Stimulated activated CD4-positive, alpha-beta T cell treated with anti-CD3 and anti-CD28 coated beads, Interleukin-15, amount 100 ng/mL, for 48 hours (primary cell): ENCODE measurements around the gene SNRPD3.
"Not testable (repeated sequence)": the region's sequence is repeated elsewhere in the genome, so short reads cannot be mapped to it uniquely, and the experiment has no call there.

Source experiments
- DNase-seq, 2 donors: peaks; one replicate each; pipeline ENCODE4 v3.0.0-alpha.2; 2020; ENCODE audit warnings: low read depth in 2 of 2

SNRPD3 gene

DNA sequence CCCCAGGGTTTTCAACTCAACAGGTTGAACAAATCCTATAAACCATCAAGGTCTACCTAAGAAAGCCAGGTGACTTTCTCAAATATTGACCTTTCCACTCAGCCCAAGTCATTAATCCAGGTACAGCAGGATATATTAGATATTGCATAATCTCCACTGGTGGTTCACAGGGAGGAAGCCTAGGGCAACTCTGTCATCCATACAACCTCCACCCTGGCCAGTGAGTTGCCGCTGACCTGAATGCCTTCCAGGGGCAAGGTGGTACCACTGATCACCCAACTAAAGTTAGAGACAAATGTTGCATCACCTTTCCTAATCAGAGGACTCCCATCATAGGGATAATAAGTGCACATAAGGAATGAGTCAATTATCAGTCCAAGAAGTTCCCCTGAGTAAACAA, 23.7 kb upstream of the SNRPD3 start:
- DNase-seq = no peak

DNA sequence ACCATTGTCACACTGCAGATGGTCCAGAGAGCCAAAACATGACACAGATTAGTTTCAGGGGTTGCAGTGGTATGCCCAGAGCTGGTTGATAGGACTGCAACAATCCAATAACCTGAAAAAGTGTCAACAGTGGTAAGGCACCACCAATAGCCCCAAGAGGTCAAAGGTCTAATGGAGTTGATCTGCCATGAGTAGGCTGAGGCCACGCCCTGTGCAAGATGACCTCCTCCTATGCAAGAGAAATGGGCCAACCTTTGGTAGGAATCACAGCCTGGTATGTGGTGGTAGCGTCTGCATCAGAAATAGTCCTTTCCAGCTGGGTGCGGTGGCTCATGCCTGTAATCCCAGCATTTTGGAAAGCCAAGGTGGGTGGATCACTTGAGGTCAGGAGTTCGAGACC, 20.5 kb upstream of the SNRPD3 start:
- DNase-seq = no peak

DNA sequence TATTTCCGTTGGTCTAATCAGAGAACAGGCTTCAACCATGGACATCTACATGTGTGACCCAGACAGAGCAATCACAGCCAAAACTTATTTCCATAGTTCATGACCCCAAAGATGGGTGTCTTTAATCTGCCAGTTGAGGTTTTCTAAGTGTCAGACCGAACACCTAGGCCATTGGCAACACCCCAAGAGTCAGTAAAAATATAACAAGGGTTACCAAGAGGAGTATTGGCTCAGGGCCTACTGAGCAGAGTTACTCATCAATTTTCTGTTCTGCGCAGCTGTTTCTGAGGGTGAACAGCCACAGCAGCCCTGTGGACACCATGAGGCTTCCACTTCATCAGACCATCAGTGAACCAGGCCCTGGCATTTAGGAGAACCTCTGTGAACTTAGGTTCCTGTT, 19.7 kb upstream of the SNRPD3 start:
- DNase-seq = no peak

DNA sequence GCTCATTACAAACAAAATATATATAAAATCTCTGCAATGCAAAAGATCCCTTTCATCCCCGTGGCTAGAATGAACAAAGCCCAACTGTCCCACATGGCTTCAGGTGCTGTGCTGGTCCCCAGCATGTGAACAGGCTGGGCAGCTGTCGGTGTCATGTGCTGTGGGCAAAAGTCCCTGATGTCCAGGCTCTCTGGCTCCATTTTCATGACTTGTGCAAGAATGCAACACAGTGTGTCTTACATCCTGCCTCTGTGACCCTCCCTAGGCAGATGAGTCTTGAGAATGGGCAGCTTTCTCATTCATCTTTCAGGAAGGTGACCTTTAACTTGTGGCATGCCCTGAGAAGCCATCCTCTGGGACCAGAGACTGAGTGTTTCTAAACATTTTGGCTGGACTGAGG, 15.3 kb upstream of the SNRPD3 start:
- no peak for DNase-seq

DNA sequence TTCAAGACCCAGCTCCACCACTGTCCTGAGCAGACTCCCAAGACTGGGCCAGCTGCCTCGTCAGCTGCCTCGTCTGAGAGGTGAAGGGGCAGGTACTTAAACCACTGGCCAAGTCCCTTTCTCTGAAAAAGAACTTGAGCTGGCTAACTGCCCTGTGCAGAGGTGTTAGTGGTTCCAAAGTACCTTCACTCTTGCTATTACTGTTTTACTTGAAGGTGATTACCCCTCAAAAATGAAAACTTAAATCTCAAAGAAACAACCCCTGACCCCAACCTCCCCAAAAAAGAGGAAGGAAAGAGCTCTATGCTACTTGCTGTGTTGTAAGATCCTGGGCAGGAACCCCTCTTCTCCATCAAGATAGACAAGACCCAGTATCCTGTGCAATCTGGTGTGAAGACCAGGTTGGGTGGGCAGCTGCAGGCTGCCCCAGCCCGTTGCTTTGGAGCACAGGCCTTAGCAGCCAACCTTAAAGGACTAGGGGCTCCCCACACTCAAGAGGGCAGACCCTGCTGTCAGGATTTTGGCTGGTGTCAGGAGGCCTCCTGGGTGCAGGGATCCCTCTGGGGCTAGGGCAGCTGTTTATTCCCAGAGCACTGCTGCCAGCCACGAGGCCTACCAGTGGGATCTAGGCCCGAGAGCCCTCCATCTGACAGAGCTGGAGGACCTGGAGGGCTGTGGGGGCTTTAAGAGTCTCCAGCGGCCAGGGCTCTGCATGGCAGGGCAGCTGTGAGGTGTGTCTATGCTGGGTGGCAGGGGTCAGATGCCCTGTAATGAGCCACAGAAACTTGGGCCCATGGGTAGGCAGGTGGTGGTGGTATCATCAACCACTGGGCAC, 13.9 kb upstream of the SNRPD3 start:
- no peak for DNase-seq

DNA sequence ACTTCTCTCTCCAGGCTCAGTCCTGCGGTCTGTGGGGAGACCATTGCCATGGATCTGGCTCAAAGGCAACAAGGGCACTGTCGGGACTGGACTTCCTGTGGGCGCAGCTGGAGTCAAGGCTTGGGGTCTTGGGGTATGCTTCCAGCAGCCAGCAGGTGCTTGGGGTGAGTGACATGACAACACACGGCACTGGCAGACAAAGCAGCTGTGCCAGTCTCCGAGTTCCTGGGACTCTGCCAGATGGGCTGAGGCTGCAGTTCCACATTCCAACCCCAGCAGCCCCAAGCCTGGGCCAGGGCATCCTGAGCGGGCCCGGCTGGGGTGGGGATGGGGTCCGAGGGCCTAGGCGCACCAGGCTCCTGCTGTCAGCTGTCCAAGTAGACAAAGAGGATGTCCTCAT, 13.2 kb upstream of the SNRPD3 start:
- DNase-seq = no peak

DNA sequence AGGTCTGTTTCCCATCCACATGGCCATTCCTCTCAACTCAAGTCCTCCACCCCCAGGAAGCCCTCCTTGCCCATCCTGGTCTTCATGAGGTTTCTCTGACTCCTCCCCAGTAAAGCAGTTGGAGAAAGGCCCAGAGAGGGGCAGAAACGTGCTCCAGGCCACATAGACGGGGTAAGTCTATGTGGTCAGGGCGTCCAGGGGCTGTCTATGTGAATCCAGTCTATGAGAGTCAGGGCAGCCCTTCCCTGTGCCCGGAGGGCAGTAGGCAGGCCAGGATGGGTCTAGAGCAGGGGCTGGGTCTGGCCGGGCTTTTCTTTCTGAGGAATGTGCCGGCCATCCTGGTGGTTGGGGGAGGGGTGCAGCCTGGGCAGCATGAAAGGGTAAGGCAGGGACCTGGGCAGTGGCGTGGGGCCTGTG, 12.6 kb upstream of the SNRPD3 start:
- no peak for DNase-seq

DNA sequence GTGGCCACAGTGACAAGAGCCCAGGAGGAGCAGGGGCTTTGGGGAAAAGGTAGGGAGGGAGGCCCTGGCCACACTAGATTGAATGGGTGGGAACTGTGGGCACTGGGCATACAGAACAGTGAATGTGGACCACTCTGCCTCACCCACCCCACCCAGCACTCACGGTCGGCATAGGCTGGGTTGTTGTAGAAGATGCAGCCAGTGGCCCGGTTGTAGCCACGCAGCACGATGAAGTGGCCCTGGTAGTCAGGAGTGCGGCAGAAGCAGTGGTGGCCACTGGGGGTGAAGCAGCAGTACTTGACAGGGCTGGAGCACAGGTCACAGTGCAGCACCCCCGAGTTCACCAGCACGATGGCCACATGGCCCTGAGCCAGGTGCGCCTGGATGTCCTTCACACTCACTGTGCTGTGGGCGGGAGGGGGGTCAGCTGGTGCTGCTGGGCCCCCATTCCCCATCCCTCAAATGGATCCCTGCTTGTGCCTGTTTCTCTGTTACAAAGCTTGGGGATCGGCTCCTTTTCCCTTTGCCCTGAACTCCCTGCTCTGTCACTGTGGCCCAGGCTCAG, 12.0 kb upstream of the SNRPD3 start:
- DNase-seq = no peak

DNA sequence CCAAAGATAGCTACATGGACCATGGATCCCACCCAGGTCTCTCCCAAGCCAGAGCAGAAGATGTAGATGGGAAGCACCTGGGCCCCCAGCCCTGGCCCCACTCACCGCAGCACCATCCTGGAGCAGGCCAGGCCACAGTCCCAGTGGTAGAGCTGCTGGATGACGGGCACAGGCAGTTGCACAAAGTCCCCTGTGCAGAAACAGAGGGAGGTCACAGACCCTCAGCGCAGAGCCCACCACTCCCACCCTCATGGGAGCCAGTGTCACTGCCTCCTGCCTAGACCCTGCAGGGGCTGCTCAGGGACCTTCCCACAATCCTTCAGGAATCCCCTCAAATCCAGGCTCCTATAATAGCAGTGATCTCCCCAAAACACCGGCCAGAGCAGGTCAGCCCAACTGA, 7.0 kb upstream of the SNRPD3 start:
- DNase-seq = no peak

DNA sequence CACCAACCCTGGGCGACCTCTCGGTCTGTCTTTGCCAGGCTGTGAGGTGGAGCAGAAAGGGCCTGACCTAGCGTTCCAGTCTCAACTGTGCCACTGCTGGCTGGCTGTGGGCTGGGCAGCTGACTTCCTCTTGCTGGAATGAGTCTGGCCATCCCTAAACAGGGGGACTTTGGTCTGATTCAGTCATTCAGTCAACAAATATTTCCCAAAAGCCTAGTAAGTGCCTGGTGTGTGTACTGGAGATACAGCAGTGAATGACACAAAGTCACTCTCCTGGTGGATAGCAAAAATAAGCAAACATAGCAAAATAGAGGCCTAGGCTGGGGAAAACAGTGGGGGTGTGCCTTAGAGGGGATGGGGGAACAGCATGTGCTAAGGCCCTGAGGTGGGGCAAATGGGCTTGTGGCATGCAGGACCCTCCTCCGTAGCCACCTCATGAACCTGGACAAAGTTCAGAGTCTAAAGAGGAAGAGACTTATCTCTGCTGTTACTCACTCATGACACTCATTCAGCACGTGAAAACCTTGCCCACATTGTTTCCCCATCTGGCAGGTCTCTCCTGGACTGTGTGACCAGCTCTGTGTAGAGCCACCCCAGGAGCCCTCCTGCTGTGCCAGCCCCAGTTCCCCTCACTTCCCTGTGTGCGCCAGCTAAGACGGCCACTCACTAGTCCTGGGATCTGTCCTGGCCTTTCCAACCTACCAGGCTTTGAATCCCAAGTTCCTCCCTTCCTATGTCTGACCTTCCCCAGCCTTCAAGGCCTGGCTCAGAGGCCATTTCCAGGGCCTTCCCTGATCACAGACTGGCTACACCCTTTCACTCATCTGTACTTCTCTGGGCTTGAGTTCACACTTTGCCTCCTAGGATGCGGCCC, 5.5 kb upstream of the SNRPD3 start:
- no peak for DNase-seq

DNA sequence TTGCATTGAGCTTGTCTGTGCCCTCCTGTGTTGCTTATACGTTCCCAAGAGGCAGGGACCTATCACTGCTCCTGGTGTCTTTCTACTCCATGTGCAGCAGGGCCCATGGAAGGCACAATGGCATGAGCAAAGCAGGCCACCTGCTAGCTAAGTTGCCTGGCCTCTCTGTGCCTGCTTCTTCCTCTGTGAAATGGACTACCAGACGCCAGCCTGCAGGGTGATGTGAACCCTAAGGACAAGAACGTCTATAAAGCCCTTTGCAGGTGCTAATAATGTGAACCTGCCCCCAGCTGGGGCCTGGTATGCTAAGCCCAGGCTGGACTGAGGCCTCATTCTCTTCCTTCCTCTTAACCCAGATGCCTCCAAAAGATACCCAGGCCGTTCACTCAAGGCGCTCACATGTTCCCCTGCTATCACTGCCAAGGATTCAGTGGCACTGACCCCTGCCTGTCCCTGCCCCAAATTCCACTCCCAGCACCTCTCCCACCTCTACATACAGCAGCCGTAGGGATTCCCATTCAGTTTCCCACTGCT, 4.8 kb upstream of the SNRPD3 start:
- no peak for DNase-seq

DNA sequence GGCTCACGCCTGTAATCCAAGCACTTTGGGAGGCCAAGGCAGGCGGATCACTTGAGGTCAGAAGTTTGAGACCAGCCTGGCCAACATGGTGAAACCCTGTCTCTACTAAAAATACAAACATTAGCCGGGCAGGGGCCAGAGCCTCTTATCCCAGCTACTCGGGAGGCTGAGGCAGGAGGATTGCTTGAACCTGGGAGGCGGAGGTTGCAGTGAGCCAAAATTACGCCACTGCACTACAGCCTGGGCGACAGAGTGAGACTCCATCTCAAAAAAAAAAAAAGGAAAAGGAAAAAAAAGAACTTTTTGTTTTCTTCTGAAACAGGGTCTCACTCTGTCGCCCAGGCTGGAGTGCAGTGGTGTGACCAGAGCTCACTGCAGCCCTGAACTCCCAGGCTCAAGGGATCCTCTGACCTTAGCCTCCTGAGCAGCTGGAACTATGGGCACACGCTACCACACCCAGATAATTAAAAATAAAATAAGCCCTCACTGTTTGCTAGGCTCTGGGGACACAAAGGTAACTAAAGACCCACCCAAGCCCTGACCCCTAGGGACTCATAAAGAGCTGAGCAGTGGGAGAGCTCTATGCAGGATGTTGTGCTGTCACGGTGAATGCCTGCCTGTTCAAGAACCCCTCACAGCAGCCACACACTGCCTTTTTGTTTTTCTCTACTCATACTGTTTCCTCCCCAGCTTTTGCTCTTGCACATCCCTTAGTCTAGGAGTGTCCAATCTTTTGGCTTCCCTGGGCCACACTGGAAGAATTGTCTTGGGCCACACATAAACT, 3.1 kb upstream of the SNRPD3 start:
- not testable (repeated sequence) for DNase-seq

DNA sequence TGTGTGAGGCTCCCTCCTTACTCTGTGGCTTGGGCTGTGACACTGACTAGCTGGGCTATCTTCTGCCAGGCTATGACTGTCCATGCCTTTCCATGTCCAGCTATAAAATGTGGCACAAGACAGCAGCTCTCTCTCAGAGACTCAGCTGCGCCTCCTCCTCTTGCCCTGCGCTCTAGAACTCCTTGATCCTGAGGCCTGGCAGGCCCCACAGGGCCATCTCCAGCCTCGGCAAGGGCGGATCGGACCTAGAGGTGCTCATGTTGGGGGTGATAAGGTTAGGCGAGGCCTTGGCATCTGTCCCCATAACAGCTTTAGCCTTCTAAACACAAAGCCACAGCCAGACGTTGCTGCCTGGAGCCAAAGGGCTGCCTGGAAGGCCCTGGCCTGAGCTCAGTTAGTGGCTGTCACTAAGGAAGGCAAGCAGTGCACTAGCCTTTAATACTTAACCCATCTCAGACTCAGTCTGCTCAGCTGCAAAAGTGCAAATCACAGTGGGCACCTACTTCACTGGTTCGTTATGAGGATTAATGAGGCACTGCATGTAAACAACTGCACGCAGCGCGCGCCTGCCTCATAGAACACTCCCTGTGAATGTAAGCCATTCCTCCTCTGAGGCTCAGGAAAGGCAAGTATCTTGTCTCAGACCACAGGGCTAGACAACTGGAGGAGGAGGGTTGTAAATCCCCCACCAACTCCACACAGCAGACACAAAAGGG, 2.0 kb upstream of the SNRPD3 start:
- no peak for DNase-seq

DNA sequence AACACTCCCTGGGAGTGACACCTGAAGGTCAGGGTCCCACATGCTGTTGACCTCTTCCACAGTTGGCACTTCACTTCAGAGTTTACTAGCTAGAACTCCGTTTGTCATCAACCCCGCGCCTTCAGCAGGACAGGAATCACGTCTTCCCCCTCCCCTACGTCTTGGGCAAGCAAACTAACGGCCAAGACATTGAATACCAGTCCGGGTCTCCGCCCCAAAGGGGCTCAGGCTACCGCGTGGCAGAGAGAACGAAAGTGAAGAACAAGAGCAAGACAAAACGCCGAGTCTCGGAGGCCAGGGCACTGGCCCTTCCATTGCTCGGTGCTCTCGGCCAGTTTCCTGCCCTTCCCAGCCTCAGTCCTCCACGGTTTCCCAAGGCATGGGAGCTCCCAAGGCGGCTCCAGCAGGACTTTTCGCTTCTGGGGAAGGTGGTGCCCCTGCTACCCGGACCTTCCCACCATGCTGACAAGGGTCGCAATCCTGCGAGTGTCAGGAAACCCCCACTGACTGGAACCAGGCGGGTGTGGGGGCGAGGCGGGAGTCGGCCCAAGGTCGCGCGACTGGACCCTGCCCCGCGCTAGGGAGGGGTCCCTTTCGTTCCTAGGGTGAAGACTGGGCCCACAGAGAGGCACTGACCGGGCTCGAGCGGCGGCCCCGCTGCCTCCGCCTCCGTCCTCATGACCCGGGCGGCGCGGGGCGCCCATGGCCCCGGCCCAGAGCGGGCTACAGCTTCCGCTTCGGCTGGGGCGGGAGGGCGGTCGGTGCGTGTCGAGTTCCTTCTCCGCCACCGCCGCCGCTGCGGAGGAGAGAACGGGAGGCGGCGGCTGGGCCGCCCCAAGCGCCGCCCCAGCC, 1.3 kb upstream of the SNRPD3 start, which contains the start of gene GUCD1:
Gene GUCD1 (minus strand): TSS at position 826 of the 852 bp plus-strand sequence. CDS start 147 bp downstream, at position 679.
- DNase-seq = peak in 1 of 2 donors; percentile 27

DNA sequence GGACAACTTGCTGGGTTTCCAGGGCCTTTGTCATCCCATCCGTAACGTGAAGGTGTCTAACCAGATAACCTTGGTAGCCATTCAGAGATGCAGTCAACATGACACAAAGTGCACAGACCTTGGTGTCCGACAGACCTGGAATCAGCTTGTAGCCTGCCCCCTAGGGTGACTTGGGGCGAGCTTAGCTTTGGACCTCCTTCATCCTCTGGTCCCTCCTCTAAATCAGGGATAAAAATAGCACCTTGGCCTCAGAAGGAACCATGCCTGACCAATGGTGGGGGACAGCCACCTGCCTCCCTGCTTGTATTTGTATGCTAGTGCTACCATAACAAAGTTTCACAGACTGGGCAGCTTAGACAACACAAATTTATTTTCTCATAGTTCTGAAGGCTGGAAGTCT, 3.7 kb downstream of the SNRPD3 start:
- no peak for DNase-seq

DNA sequence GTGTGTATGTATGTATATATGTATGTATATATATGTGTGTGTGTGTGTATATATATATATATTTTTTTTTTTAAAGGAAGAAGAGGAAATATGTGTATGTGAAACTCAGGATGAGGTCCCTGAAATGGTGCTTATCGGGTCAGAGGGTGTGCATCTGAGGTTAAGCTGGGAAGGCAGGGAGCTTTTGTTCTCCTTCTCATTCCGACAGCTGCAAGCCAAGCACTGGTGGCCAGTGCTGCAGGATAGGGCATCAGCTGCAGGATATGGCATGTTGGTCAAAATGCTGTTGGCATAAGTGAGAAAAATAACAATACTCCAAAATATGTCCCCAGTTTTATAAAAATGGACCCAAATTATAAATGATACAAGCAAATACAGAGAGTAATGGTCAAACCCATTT, 7.4 kb downstream of the SNRPD3 start:
- no peak for DNase-seq

DNA sequence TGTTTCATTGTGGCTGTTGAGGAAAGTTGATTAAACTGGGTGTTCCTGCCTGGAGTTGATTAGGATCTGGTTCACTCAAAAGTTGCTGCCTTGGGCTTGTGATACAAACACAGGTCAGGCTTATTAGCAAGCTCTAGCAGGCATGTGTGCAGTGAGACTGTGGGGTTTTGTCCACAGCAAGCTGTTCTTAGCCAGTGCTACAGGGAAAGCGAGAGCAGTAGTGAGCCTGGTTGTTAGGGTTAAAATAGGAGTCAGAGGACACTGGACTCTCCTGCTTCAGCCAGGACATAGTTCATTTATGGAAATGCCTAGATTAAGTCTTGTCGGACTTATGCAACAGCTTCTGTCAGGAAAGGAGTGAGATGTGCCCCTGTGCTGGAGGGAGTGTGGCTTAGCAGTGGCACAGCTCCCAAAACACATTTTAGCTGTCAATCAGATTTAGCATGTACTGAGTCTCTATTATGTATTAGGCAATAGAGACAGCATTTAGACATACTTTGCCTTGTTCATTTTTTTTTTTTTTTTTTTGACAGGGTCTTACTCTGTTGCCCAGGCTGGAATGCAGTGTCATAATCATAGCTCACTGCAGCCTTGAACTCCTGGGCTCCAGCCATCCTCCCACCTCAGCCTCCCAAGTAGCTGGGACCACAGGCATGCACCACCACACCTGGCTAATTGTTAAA, 8.7 kb downstream of the SNRPD3 start:
- DNase-seq = no peak

DNA sequence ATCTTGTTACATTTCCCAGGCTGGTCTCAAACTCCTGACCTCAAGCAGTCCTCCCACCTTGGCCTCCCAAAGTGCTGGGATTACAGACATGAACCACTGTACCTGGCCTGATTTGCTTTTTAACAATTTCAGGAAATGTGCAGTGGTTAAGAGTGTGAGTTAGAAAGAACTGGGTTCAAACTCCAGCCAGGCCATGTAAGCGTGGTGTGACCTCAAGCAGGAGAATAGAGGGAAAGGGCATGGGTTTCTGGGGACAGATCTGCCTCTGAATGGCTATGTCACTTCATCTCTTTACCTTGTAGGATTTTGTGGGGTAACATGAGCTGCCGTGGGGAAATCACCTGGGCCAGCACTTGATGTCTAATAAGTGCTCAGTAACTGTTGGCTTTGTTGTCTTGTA, 9.3 kb downstream of the SNRPD3 start:
- DNase-seq = no peak

DNA sequence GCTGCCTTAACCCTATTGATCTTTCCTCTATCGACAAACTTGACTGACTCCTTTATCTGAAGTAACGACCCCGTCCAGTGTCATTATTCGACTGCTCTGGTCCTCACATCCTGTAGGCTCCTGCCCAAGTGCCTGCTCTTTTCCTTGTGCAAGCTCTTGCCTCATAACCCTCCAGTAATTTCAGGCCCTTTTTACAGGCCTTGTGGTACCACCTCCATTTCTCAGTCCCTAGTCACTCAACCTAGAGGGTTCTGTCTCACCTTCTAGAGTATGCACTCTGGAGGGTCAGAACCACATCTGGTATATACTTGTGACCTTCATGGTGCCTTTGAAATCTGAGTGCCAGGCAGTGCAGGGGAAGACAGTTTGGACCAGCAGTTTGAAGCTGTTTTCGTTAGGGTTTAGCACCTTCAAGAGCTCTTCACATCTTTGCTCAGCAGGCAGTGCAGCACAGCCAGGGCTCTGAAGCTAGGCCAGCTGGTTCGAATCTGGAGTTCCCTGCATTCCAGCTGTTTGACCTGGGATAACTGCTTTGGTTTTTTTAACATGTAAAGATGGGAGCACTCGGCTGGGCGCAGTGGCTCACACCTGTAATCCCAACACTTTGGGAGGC, 11.2 kb downstream of the SNRPD3 start:
- no peak for DNase-seq
